HG03196 (cell line): ENCODE measurements around the gene STAB1.

ENCODE experiments used
- ATAC-seq: cut with Tn5 transposase; IDR thresholded peaks from one replicate; pipeline ENCODE4 v1.9.1; 2021; ENCODE audit not compliant: unreplicated experiment

STAB1 gene

DNA sequence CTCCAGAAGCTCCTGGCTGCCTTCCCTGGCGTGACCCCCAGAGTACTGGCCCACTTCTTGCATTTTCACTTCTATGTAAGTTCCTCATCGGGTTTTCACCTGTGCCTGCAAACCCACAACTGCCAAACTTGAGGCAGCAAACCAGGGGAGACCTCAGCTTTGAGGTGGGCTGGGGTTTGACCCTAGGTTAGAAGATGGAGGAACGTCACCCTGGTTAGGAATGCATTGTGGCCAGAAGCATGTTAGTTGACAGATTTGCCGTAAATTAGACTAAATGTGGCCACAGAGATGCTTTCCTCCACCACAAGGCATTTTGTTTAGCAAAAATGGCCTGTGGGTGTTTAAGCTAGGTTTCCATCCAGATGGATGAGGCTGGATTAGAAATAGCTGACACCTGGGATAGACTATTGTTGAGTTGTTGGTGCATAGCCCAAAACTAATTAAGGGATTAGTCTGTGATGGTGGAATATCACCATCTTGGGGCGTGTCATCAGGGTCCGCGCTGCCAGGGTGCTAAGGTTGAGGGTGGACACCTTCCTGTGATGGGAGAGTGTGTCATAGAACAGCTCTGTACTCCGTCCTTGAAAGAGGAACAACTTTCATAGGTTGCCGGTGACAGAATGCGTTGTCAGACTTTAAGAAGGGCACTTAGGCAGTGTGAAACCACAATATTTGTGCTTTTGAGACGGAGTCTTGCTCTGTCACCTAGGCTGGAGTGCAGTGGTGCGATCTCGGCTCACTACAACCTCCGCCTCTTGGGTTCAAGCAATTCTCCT lies 36.2 kb upstream of the STAB1 start:
- ATAC-seq: no peak

DNA sequence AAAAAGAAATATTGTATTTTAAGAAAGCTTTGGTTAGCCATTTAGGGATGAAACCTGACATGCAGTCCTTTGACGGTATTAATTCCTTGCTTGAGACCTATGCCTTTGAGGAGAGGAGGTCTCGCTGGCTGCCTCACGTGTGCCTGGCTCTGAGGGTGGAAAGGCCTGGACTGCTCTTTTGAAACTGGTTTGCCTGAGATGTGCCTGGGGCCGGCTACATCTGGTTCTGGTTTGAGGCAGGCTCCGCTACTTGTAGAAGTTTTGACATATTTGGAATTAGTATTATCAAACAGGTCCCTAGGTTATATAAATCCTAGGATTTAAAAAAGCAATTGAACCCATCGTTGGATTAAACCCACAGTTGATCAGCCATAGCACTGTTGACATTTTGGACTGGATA lies 33.3 kb upstream of the STAB1 start:
- ATAC-seq: no peak

DNA sequence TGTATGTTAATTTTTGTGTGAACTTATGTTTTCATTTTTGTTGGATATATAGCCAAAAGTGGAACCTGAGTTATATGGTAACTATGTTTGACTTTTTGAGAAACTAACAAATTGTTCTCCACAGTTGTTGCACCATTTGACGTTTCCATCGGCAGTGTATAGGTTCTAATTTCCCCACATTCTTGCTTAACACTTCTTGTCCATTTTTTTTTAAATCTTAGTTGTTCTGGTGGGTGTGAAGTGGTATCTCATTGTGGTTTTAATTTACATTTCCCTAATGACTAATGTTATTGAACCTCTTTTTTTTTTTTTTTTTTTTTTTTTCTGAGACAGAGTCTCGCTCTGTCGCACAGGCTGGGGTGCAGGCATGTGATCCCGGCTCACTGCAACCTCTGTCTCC lies 31.7 kb upstream of the STAB1 start:
- ATAC-seq: no peak

DNA sequence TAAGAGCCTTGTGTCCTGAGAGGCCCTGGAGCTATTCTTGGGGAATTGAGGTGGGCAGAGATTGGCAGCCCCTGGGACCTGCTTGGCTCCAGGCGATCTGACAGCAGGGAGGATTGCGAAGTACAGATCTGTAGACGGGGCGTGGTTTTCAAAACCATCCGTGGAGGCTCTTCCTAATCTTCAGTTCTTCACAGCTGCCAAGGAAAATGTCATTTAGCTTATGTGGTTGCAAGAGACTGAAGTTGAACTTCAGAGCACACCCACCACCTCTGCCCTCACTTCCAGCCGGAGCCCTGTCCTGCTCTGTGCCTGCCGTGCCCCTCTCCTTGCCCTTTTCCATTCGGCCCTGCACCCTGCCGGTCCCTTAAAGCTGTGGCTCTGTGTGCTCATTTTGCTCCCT lies 26.8 kb upstream of the STAB1 start:
- ATAC-seq: no peak

DNA sequence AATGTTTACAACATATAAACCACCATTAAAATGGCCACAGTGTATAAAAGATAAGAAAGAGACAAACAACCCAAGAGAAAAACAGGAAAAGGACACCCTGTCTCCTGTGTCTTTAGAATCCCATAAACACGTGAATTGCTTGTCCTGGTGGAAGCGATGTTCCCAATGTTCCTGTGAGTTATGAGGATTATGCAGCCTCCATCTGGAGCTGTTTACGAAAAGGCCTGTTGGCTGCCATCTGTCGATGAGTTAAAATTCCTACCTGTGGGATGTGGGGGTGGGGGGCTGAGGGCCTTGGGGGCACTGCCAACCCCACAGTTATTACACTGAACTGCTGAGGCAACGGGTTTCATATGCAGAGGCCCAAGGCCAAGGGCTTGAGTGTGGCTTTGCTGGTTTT lies 26.1 kb upstream of the STAB1 start:
- ATAC-seq: no peak

DNA sequence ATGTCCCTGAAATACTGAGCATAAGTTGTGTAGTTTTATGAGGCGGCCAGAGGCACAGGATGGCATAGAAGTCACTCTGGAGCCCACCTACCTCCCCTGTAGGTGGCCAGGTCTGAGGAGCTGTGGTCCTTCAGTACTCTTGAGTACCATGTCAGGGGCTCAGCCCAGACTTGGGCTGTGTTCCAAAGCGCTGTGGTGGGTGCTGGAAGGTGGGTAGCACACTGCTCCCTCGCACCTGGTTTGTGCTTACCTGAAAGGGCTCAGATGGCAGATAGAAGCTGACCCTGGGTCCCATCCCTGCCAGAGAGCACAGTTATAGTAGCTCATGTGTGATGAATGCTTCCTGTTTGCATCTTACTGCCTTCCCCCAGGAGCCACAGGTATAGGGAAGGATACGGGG lies 24.2 kb upstream of the STAB1 start:
- no peak for ATAC-seq

DNA sequence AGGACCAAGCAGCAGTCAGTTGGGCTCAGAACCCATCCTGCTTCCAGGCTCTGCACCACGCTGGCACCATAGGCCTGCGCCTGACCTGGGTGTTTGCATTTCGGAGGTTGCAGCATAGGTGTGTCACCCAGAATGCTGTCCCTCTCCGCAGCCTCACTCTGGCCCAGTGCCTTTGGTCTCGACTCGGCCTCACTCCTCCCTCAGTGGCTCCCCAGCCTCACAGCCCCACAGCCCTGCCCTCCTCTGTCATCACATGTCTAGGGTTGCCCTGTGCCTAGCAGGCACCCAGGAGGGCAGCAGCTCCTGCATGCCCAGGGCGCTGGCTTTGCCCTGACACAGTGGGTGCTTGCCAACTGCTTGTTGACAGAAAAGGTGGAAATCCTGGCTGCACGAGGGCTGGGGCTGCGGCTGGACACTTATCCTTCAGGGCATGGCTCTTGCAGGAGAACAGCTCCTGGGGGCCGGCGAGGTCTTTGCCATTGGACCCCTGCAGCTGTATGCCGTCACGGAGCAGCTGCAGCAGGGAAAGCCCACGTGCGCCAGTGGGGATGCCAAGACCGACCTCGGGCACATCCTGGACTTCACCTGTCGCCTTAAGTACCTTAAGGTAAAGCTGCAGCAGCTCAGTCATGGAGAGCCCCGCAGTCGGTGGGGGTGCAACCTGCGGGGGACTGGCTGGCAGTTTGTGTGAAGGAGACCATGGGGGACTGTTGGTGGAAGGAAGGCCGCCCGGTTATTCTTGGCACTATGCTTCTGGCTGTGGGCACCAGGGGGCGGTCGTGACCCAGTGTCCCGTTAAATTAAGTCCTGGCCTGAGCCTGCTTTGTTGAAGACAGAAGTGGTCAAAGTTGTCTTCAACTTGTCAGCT lies 23.5 kb upstream of the STAB1 start:
- ATAC-seq: no peak

DNA sequence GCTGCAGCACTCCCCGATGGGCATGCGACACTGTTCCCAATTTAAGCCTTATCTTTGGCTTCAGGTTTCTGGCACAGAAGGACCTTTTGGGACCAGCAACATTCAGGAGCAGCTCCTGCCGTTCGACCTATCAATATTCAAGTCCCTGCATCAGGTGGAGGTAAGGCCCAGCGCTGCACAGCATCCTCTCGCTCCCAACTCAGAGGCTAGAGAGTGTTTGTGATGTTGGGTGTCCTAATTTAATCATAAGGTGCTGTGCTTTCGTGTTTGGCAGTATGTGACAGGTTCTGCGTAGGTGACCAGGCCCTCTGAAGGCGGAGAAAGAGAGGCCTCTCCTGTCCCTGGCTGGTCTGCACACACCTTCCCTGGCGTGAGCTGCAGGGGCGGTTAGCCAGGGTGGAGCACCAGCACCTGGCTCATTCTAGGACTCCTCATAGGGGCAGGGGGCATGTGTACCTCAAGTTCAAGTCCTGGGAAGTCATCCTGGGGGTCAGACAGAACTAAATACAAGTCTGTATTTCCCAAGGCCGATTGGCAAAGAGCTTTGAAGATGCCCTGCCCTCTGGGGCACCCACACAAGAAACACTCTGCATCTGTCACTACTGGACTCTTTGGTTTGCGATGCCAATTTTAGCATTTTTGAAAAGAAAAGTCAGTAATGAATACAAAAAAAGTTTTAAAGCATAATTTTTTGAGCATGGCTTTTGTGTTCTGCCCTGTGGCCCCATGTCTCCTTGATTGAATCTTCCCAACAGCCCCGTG lies 22.7 kb upstream of the STAB1 start:
- ATAC-seq: no peak

DNA sequence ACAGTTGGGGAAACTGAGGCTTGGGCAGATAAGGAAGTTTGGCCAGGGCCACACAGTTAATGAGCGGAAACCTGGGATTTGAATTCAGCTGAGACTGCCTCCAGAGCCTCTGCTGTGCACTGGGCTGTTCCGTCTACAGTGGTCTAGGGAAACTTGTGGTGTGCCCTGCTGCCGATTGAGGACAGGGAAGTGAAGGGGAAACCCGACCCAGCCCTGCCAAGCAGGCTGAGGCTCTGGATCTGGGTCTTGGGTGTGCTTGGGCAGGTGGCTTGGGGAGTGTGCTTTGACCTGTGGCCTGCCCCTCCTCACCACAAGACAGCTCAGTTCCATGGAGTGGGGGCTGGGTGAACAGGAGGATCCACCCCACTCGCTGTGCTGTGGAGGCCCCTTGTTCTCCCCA lies 22.1 kb upstream of the STAB1 start:
- ATAC-seq: no peak

DNA sequence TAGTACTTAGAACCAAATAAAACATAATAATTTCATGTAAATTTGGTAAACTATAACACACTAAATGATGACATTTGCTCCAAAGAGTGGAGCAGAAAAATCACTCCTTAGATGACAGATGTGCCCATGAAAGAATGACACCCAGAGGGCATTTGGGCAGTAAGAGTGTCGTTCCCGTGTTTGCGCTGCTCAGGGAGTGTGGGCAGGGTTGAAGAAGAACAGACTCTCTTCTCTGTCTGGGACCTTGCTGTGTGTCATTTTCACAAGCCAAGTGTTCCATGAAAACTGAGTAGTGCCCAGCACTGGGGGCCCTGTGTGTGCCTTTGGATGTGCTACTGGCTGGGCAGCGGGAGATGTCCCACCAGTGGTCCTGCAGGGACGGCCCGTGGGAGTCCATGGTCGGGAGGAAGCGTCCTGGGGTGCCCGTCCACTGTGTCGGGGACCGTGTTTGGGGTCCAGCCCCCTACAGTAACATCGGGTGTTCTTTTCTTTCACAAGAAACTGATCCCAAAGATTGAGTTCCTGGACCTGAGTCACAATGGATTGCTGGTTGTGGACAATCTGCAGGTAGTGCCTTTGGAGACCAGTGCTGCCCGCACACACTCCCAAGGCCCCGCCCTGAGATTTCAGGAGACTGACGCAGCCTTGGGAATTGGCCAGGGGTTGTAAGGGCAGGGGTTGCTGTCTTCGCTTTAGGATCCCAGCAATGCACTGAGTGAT lies 17.9 kb upstream of the STAB1 start:
- no peak for ATAC-seq

DNA sequence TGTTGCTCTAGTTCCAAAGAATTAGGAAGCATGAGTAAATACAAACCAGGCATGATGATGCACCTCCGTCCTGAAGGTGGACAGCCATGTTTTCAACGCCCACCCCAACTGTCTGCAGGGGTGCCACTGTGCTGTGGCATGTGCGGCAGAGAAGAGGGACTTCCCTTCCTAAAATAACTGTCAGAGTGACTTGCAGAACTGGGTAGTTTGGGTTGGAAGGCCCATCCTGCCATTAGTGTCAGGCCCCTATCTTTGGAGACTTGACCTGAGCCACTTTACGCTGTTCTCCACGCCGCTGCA lies 17.4 kb upstream of the STAB1 start:
- no peak for ATAC-seq

DNA sequence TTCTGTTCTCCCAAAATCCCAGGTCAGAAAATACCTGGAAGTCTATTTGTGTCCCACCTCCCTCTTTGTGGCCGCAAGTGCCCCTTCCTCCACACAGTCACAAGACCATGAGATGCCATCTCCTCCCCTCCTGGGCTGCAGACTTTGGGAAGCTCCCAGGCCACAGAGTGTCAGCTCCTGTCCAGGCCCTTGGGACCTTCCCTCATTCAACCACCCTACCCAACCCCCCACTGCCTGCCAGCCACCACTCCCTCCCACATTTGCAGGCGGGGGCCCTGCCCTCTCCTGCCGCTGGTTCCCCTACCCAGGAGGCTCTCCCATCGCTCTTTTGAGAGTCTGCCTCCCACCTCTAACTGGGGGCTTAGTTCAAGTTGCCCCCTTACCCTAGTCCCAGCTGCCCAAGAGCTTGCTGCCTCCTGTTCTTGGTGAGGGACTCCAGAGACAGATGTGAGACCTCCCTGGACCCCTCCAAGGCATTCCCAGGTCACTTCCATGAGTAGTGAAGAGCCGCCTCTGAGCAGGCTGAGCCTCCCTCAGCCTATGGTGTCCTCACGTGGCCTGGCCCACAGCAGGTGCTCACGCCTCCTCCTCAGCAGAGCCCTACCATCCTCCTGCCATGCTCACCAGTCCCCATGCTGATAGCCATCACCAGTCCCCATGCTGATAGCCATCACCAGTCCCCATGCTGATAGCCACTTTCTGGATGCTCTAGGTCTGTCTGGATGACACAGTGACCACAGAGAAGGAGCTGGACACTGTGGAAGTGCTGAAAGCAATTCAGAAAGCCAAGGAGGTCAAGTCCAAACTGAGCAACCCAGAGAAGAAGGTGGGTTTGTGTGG lies 15.9 kb upstream of the STAB1 start:
- no peak for ATAC-seq

DNA sequence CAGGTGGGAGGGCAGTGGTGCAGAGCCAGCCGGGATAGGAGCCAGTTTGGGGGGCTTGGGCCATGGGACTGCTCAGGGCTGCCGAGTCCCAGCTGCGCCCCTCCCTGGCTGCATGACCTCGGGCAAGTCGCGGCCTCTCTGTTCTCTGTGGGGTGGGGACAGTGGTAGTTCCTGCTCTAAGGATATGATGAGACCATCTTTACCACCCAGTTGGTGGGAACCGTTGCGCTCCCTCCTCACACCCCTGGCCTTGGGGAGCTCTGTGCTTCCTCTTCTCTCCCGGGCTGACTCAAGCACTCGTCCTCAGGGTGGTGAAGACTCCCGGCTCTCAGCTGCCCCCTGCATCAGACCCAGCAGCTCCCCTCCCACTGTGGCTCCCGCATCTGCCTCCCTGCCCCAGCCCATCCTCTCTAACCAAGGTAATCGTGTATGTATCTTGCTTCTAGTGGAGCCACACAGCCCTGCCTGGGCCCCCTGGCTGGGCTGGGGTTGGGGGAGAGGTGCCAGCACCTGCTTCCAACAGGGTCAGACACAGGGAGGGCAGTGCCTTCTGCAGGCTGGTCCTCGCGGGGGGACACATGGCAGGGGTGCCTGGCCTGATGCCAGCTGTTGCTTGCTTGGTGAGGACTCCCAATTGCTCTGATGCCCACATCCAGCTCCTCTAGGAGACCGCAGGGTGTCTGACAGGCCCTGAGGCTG lies 15.1 kb upstream of the STAB1 start:
- ATAC-seq: no peak

DNA sequence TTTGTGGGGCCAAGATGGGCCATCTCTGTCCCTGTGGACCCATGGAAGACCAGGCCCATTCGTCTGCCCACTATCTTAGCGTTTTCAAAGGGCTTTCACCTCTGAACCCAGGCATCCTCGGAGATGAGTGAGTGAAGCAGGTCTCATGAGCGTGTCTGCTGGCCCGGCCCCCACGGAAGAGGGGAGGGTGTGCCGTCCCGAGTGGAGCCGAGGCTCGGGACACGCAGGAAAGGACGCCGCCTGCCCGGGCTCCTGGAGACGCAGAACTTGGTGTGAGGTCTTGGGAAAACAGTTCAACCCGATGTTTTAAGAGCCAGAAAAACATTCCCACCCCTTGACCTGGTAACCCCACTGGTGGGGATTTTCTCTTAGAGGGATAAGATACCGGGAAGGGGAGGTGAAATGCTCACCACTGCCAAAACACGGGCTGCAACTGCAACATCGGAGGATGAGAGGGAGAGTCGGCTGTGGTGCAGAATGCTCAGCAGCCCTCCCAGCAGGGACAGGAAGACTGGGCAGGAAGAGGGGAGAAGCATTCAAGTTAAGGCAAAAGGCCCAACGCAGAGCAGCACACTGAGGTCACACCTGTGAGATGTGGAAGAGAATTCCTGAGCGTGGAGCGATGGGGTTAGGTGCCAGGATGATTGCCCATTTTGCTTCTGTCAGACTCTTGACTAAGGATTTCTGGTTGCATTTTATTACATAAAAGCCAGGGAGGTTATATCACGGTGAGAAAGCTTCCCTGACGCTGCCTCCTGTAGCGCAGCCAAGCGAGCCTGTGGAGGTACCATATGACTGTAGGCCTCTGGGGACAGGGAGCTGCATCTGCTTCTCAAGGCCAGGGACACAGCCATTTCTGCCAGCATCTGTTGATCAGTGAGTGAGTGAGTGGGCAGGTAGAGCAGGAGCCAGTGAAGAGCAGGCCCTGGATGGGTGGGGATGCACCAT lies 14.1 kb upstream of the STAB1 start:
- ATAC-seq: no peak

DNA sequence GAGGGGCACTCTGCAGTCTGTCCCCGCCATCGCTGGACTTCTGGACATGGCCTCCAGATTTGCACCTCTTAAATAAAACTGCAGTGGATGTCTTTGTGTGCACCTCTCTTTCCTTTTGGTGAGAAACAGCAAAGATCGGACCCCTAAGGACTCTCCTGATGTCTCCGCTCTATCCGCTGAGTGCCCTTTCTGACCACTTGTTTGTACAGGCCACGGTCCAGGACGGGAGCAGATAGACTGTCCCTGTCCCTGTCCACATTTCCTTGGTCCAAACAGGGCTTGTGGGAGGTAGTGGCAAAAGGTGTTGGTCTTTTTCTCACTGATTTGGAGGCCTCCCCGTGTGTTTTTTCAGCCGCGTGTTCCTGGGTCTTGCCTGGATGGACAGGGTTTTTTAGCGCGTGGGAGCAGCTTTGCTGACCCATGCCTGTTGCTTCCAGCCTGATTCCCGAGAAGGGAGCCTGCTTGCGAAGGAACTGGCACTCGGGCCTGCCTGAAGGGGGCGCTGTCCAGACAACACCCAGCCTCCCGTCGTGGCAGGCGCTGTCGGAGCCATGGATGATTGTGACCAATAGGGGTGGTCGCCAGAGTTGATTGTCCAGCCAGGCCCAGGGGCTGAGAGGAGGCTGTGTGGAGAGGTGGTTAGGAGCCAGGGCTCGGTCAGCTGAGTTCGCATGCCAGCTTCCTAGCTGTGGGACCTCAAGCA lies 13.2 kb upstream of the STAB1 start:
- ATAC-seq: no peak

DNA sequence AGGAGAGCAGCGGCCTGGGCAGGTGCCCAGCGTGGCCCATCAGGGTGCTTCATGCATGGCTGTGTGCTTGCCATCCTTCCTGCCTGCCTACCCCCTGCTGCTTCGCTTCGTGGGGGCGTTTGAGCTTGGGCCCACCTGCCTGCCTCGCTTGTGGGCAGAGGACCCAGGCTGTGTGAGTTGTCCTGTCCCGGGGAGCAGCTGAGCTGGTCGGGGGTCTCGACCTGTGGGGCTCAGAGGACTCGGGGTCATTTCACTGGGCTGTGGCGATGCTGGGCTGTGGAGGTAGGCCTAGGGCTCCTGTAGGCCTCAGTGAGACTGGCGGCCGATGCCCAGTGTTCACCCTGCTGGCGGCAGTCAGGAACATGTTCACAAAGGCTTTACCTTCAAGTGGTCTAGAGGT lies 12.1 kb upstream of the STAB1 start:
- no peak for ATAC-seq

DNA sequence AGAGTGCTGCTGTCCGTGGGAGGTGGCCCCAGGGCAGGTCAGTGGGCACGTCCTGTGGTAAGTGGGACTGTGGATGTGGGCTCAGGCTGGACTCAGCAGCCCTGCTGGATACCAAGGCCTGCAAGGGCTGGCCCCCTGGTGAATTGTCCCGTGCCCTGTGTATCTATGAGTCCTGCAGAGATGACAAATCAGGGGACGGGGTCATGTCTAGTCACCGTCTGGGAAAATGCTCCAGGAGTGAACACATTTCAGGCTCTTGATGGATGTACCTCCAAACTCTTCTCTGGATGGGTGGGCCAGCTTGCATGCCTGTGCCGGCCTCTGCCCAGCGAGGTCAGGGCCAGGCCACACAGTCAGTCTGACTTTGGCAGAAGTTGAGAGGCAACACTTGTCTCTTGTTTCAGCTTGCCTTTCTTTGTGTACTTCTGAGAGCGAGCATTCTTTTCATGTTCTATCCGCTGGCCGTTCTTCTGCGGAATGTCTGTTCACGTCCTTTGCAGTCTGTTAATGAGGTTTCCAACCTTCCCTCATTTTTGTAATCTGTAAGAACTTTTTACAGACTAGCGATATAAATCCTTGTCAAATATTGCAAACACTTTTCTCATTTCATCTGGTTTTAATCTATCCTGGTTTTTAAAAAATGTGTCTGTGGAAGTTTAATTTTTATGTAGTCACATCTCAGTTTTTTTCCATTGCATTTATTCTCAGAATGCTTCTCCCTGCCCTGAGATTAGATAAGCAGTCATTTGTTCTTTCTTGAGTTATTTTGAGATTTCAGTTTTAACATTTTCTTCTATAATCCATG lies 11.4 kb upstream of the STAB1 start:
- ATAC-seq: no peak
